ENCODE data around the gene NIT1. TPM values are rescaled to one million over a fixed set of nuclear protein-coding genes. Genes with fewer than 3 reads are reported as not detected.

Gene NIT1
- total and polyA plus RNA-seq, 2 of the 13 experiments (the other 11 are each of a cell fraction or from before 2014, with no cell fraction given), result 22.7 to 31.0 TPM

DNA sequence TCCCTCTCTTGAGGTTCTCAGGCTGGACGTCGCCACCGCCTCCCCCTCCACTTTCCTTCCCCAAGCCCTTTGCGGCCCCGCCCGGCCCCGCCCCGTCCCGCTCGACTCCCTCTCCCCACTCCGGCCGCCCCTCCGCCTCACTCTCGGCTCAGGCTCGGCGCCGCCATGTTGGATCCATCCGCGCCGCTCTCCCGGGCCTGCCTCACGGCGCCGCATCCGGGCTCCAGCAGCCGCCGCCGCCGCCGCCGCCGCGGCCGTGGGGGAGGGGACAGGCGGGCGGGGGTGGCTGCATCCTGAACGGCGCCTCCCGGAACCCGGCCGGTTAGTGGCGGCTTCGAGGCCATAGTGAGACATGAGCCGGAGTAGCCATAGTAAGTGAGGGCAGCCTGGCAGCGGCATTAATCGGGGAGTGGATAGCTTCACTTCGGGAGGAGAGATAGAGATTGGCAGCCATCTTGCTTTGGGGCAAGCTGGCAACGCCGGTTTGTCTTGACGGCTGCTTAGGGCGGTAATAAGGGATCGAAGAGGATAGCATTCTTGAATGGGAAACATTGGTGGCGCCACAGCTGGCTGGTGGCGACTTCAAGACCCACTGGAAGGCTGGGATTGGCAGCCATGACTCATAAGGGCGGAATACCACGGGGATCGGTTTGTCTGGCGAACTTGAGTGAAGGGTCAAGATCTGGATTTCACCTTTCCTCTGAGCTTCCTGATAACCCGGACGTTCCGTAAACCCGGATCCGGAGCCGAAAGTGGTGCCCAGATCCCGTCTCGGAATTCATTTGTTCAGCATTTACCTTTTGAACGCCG is 14.7 kb downstream of the NIT1 start, which contains the start of gene DEDD (continued):
- TF ChIP-seq, protein P1, sequence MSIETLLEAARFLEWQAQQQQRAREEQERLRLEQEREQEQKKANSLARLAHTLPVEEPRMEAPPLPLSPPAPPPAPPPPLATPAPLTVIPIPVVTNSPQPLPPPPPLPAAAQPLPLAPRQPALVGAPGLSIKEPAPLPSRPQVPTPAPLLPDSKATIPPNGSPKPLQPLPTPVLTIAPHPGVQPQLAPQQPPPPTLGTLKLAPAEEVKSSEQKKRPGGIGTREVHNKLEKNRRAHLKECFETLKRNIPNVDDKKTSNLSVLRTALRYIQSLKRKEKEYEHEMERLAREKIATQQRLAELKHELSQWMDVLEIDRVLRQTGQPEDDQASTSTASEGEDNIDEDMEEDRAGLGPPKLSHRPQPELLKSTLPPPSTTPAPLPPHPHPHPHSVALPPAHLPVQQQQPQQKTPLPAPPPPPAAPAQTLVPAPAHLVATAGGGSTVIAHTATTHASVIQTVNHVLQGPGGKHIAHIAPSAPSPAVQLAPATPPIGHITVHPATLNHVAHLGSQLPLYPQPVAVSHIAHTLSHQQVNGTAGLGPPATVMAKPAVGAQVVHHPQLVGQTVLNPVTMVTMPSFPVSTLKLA (IDR thresholded peaks at IDR 0.05), result no peak
- TF ChIP-seq, protein P2, sequence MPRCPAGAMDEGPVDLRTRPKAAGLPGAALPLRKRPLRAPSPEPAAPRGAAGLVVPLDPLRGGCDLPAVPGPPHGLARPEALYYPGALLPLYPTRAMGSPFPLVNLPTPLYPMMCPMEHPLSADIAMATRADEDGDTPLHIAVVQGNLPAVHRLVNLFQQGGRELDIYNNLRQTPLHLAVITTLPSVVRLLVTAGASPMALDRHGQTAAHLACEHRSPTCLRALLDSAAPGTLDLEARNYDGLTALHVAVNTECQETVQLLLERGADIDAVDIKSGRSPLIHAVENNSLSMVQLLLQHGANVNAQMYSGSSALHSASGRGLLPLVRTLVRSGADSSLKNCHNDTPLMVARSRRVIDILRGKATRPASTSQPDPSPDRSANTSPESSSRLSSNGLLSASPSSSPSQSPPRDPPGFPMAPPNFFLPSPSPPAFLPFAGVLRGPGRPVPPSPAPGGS (CRISPR knock-in tag; IDR thresholded peaks at IDR 0.05), result 0 out of 2 replicates have a peak, but pooled peaks have one; percentile 37
- TF ChIP-seq HCFC1 (IDR thresholded peaks at IDR 0.05; ENCODE audit: low read depth, low read length) (peak; percentile 81), KDM5A (IDR thresholded peaks at IDR 0.05; ENCODE audit: borderline replicate concordance, low read length) (peak; percentile 69), MED13 (CRISPR knock-in tag; IDR thresholded peaks at IDR 0.05) (no peak), FOXA3 (CRISPR knock-in tag; IDR thresholded peaks at IDR 0.05) (peak; percentile 26; the same call in 1 of the 2 replicates), ELF3 (CRISPR knock-in tag; IDR thresholded peaks at IDR 0.05) (no peak), ZNF850 (CRISPR knock-in tag; conservative IDR thresholded peaks at IDR 0.05) (no peak), SPEN (CRISPR knock-in tag; IDR thresholded peaks at IDR 0.05; ENCODE audit: low read depth) (peak; percentile 30; the same call in 1 of the 2 replicates), SKI (IDR thresholded peaks at IDR 0.05; ENCODE audit: partially characterized antibody) (peak; percentile 68), ZNF713 (CRISPR knock-in tag; IDR thresholded peaks at IDR 0.05) (0 out of 2 replicates have a peak, but pooled peaks have one; percentile 39), RBFOX2 (IDR thresholded peaks at IDR 0.05; ENCODE audit: low read depth, low read length) (peak; percentile 90), GABPA (IDR thresholded peaks at IDR 0.05; ENCODE audit: low read depth, low read length) (peak; percentile 63), GABPA (CRISPR knock-in tag; IDR thresholded peaks at IDR 0.05; ENCODE audit: low read depth) (peak; percentile 85), ZNF749 (CRISPR knock-in tag; IDR thresholded peaks at IDR 0.05; ENCODE audit: borderline replicate concordance) (0 out of 2 replicates have a peak, but pooled peaks have one; percentile 32)
- TF ChIP-seq, protein P3, sequence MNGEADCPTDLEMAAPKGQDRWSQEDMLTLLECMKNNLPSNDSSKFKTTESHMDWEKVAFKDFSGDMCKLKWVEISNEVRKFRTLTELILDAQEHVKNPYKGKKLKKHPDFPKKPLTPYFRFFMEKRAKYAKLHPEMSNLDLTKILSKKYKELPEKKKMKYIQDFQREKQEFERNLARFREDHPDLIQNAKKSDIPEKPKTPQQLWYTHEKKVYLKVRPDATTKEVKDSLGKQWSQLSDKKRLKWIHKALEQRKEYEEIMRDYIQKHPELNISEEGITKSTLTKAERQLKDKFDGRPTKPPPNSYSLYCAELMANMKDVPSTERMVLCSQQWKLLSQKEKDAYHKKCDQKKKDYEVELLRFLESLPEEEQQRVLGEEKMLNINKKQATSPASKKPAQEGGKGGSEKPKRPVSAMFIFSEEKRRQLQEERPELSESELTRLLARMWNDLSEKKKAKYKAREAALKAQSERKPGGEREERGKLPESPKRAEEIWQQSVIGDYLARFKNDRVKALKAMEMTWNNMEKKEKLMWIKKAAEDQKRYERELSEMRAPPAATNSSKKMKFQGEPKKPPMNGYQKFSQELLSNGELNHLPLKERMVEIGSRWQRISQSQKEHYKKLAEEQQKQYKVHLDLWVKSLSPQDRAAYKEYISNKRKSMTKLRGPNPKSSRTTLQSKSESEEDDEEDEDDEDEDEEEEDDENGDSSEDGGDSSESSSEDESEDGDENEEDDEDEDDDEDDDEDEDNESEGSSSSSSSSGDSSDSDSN (CRISPR knock-in tag; IDR thresholded peaks at IDR 0.05), result peak; percentile 51; the same call in 1 of the 2 replicates
- TF ChIP-seq, protein P4, sequence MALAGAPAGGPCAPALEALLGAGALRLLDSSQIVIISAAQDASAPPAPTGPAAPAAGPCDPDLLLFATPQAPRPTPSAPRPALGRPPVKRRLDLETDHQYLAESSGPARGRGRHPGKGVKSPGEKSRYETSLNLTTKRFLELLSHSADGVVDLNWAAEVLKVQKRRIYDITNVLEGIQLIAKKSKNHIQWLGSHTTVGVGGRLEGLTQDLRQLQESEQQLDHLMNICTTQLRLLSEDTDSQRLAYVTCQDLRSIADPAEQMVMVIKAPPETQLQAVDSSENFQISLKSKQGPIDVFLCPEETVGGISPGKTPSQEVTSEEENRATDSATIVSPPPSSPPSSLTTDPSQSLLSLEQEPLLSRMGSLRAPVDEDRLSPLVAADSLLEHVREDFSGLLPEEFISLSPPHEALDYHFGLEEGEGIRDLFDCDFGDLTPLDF (CRISPR knock-in tag; IDR thresholded peaks at IDR 0.05), result 0 out of 2 replicates have a peak, but pooled peaks have one; percentile 21
- TF ChIP-seq, protein P5, sequence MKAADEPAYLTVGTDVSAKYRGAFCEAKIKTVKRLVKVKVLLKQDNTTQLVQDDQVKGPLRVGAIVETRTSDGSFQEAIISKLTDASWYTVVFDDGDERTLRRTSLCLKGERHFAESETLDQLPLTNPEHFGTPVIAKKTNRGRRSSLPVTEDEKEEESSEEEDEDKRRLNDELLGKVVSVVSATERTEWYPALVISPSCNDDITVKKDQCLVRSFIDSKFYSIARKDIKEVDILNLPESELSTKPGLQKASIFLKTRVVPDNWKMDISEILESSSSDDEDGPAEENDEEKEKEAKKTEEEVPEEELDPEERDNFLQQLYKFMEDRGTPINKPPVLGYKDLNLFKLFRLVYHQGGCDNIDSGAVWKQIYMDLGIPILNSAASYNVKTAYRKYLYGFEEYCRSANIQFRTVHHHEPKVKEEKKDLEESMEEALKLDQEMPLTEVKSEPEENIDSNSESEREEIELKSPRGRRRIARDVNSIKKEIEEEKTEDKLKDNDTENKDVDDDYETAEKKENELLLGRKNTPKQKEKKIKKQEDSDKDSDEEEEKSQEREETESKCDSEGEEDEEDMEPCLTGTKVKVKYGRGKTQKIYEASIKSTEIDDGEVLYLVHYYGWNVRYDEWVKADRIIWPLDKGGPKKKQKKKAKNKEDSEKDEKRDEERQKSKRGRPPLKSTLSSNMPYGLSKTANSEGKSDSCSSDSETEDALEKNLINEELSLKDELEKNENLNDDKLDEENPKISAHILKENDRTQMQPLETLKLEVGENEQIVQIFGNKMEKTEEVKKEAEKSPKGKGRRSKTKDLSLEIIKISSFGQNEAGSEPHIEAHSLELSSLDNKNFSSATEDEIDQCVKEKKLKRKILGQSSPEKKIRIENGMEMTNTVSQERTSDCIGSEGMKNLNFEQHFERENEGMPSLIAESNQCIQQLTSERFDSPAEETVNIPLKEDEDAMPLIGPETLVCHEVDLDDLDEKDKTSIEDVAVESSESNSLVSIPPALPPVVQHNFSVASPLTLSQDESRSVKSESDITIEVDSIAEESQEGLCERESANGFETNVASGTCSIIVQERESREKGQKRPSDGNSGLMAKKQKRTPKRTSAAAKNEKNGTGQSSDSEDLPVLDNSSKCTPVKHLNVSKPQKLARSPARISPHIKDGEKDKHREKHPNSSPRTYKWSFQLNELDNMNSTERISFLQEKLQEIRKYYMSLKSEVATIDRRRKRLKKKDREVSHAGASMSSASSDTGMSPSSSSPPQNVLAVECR (CRISPR knock-in tag; IDR thresholded peaks at IDR 0.05; ENCODE audit: borderline replicate concordance), result peak; percentile 40; the same call in 1 of the 2 replicates
